ENCODE results near the gene KDM7A. TPM values are rescaled to one million over a fixed set of nuclear protein-coding genes. Genes with fewer than 3 reads are reported as not detected.
"Not testable (repeated sequence)": the region's sequence is repeated elsewhere in the genome, so short reads cannot be mapped to it uniquely, and the experiment has no call there.

KDM7A gene
- total RNA-seq, 1 donor from 2014 or later = 24.4 TPM

GRCh38 chr7:140121326-140121725, 55.5 kb downstream of the KDM7A start:
- ATAC-seq (no peak), DNase-seq (ENCODE audit: low spot score) (no peak)
- intact Hi-C loops (cut with DNase I) = loop anchor here (5.0 kb wide), 1 partner anchor 521 kb away; the partner anchor contains the start of gene DENND2A

- ATAC-seq; DNase-seq (ENCODE audit: low spot score); intact Hi-C loops (cut with DNase I): not testable (repeated sequence)
These were observed 62.0 kb downstream of the KDM7A start for GRCh38 chr7:140114817-140115216.

GRCh38 chr7:140108777-140109176, 68.0 kb downstream of the KDM7A start:
- DNase-seq (ENCODE audit: low spot score); ATAC-seq; intact Hi-C loops (cut with DNase I): not testable (repeated sequence)

GRCh38 chr7:140096459-140096858, 80.3 kb downstream of the KDM7A start:
- DNase-seq (ENCODE audit: low spot score) (no peak), ATAC-seq (no peak)
- intact Hi-C loops (cut with DNase I) = no loop called here

- DNase-seq (ENCODE audit: low spot score) (no peak), ATAC-seq (no peak)
- intact Hi-C loops (cut with DNase I) = no loop called here
These were observed 83.4 kb downstream of the KDM7A start for GRCh38 chr7:140093375-140093774.

- DNase-seq (ENCODE audit: low spot score) (no peak), ATAC-seq (no peak)
- intact Hi-C loops (cut with DNase I) = no loop called here
These were observed 91.3 kb downstream of the KDM7A start for GRCh38 chr7:140085447-140085846.

- no peak for DNase-seq (ENCODE audit: low spot score)
- intact Hi-C loops (cut with DNase I) = no loop called here
- no peak for ATAC-seq
These were observed 91.8 kb downstream of the KDM7A start for GRCh38 chr7:140084972-140085371.

- ATAC-seq = no peak
- intact Hi-C loops (cut with DNase I) = no loop called here
These were observed 92.6 kb downstream of the KDM7A start for GRCh38 chr7:140084142-140084655.

GRCh38 chr7:140082770-140083169, 94.0 kb downstream of the KDM7A start:
- ATAC-seq (no peak), DNase-seq (ENCODE audit: low spot score) (no peak)
- intact Hi-C loops (cut with DNase I) = no loop called here

More at GRCh38 chr7:140084142-140084655, 92.6 kb downstream of the KDM7A start:
- DNase-seq (ENCODE audit: low spot score) = no peak

- intact Hi-C loops (cut with DNase I) = no loop called here
- ATAC-seq = no peak
- DNase-seq (ENCODE audit: low spot score) = no peak
These were observed 94.9 kb downstream of the KDM7A start for GRCh38 chr7:140081774-140082425.

GRCh38 chr7:140080919-140081318, 95.9 kb downstream of the KDM7A start:
- no peak for ATAC-seq
- no peak for DNase-seq (ENCODE audit: low spot score)
- intact Hi-C loops (cut with DNase I) = no loop called here

- intact Hi-C loops (cut with DNase I) = no loop called here
- ATAC-seq (peak; percentile 63), DNase-seq (ENCODE audit: low spot score) (no peak)
These were observed 97.7 kb downstream of the KDM7A start for GRCh38 chr7:140079121-140079536.

- ATAC-seq (no peak), DNase-seq (ENCODE audit: low spot score) (no peak)
- intact Hi-C loops (cut with DNase I) = no loop called here
These were observed 98.4 kb downstream of the KDM7A start for GRCh38 chr7:140078392-140078791.

GRCh38 chr7:140074780-140075179, 102.0 kb downstream of the KDM7A start:
- ATAC-seq = peak; percentile 67
- DNase-seq (ENCODE audit: low spot score) = no peak

GRCh38 chr7:140070546-140070945, 106.2 kb downstream of the KDM7A start:
- DNase-seq (ENCODE audit: low spot score) (no peak), ATAC-seq (no peak)
- intact Hi-C loops (cut with DNase I) = no loop called here

More at GRCh38 chr7:140074780-140075179, 102.0 kb downstream of the KDM7A start:
- intact Hi-C loops (cut with DNase I) = no loop called here

- intact Hi-C loops (cut with DNase I) = no loop called here
- DNase-seq (ENCODE audit: low spot score) (no peak), ATAC-seq (no peak)
These were observed 107.4 kb downstream of the KDM7A start for GRCh38 chr7:140069298-140069949.

- intact Hi-C loops (cut with DNase I) = no loop called here
- no peak for DNase-seq (ENCODE audit: low spot score)
- ATAC-seq = no peak
These were observed 108.8 kb downstream of the KDM7A start for GRCh38 chr7:140068033-140068432.

GRCh38 chr7:140067052-140067451, 109.7 kb downstream of the KDM7A start:
- DNase-seq (ENCODE audit: low spot score) (no peak), ATAC-seq (no peak)

GRCh38 chr7:140062528-140063299, 114.1 kb downstream of the KDM7A start, which contains the start of gene PARP12:
Gene PARP12, minus strand, starts transcription at chr7:140062951. Its CDS starts 104 bp downstream, at chr7:140062847.
- ATAC-seq = peak; percentile 87
- intact Hi-C loops (cut with DNase I) = no loop called here

More at GRCh38 chr7:140067052-140067451, 109.7 kb downstream of the KDM7A start:
- intact Hi-C loops (cut with DNase I) = no loop called here

More at GRCh38 chr7:140062528-140063299, 114.1 kb downstream of the KDM7A start, which contains the start of gene PARP12:
- peak; percentile 94 for DNase-seq (ENCODE audit: low spot score)
